ENCODE results near the gene HSPG2. TPM values are rescaled to one million over a fixed set of nuclear protein-coding genes. Genes with fewer than 3 reads are reported as not detected.

The HSPG2 gene
- total RNA-seq, 1 donor from 2014 or later = 1.7 TPM

DNA sequence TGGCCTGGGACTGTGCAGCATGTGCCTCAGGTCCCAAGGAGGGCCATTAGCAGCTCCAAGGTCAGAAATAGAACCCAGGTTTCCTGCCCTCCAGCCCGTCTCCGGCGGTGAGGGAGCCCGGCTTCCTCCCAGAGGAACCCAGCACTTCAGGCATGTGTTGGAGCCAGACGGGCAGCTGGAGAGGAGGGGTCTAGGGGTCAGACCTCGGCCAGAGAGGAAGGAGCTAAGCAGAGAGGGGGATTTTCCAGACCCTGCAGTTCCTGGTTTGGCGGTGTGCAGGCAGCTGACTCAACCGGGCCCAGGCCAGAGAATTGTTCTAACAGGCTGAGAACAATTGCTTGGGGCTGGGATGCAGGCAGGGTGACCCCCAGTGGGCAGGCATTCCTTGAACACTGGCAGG is 37.1 kb downstream of the HSPG2 start:
- CTCF ChIA-PET = interaction anchor here (0.9 kb wide), 1 partner anchor 10 kb away, joined by 4 read pairs; no protein-coding TSS in a partner anchor
- DNase-seq (no peak), ATAC-seq (ENCODE audit: low read depth) (no peak)
- H3K4me1 Mint-ChIP-seq = no peaks in the 10 kb centered on the region
- H3K9me3 Mint-ChIP-seq = no peaks in the 10 kb centered on the region
- H3K36me3 Mint-ChIP-seq (ENCODE audit: low read depth) = no peaks in the 10 kb centered on the region
- POLR2A ChIA-PET = no interaction called here
- intact Hi-C loops (cut with micrococcal nuclease) = no loop called here
- H3K27ac Mint-ChIP-seq = no peak overlapping the region
- TF ChIP-seq, protein P1, sequence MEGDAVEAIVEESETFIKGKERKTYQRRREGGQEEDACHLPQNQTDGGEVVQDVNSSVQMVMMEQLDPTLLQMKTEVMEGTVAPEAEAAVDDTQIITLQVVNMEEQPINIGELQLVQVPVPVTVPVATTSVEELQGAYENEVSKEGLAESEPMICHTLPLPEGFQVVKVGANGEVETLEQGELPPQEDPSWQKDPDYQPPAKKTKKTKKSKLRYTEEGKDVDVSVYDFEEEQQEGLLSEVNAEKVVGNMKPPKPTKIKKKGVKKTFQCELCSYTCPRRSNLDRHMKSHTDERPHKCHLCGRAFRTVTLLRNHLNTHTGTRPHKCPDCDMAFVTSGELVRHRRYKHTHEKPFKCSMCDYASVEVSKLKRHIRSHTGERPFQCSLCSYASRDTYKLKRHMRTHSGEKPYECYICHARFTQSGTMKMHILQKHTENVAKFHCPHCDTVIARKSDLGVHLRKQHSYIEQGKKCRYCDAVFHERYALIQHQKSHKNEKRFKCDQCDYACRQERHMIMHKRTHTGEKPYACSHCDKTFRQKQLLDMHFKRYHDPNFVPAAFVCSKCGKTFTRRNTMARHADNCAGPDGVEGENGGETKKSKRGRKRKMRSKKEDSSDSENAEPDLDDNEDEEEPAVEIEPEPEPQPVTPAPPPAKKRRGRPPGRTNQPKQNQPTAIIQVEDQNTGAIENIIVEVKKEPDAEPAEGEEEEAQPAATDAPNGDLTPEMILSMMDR (IDR thresholded peaks at IDR 0.05) = no peak
- peaks cover 9% of the 10 kb centered on the region for H3K27me3 Mint-ChIP-seq
- no peak overlapping the region for H3K4me3 Mint-ChIP-seq

GRCh38 chr1:21899267-21899810 is 37.8 kb downstream of the HSPG2 start:
- DNase-seq = no peak
- Mint-ChIP-seq H3K4me1 (no peaks in the 10 kb centered on the region), H3K36me3 (ENCODE audit: low read depth) (no peaks in the 10 kb centered on the region), H3K27me3 (peaks cover 9% of the 10 kb centered on the region), H3K27ac (no peak overlapping the region), H3K4me3 (no peak overlapping the region), H3K9me3 (no peaks in the 10 kb centered on the region)
- intact Hi-C loops (cut with micrococcal nuclease) = no loop called here
- TF ChIP-seq, protein P1 (IDR thresholded peaks at IDR 0.05) = no peak
- no peak for ATAC-seq (ENCODE audit: low read depth)
- ChIA-PET CTCF (no interaction called here), POLR2A (no interaction called here)

DNA sequence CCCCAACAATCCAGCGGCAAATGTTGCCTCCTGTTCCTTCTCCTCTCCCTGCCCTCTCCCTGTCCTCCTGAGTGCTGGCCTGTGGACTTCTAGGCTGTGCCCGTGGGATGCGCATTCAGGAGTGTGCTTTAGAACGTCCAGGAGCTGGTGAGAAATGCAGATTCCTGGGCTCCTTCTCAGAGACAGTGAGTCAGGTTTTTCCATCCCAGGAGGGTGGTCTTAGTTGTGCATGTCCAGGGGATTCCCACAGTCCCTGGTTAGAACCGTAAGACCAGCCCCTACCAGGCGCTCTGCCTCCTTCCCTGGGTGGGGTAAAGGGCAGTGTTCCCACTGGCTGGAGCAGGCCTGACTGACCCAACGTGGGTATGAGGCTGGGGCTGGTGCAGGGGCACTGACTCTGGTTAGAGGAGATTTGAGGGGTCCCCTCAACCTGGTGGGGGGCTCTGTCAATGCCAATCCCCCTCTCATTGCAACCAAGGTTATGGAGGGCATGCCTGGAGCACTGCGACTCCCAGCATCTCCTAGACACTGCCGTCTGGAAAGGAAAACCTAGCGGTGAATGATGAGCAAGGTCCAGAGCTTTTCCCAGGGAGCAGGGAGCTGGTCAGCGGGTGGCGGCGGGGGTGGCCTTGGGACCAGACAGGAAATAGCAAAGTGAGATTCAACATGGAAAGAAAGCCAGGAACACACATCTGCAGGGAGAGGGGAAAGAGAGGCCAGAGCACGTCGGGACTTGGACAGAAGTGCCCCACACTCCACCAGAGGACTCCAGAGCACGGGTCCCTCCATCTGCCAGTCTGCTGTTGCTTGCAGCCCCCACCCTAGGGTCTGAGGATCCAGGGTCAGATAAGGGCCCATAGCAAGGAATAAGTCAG is 38.5 kb downstream of the HSPG2 start:
- POLR2A ChIA-PET = no interaction called here
- no peaks in the 10 kb centered on the region for H3K9me3 Mint-ChIP-seq
- no peak overlapping the region for H3K4me3 Mint-ChIP-seq
- ATAC-seq (ENCODE audit: low read depth) (no peak), DNase-seq (no peak)
- peaks cover 6% of the 10 kb centered on the region for H3K27me3 Mint-ChIP-seq
- CTCF ChIA-PET = no interaction called here
- no peaks in the 10 kb centered on the region for H3K4me1 Mint-ChIP-seq
- TF ChIP-seq, protein P1 (IDR thresholded peaks at IDR 0.05) = no peak
- no peaks in the 10 kb centered on the region for H3K36me3 Mint-ChIP-seq (ENCODE audit: low read depth)
- H3K27ac Mint-ChIP-seq = no peak overlapping the region
- intact Hi-C loops (cut with micrococcal nuclease) = no loop called here

- ChIA-PET POLR2A (no interaction called here), CTCF (no interaction called here)
- Mint-ChIP-seq H3K27me3 (peaks cover 6% of the 10 kb centered on the region), H3K36me3 (ENCODE audit: low read depth) (no peaks in the 10 kb centered on the region), H3K4me1 (no peaks in the 10 kb centered on the region), H3K4me3 (no peak overlapping the region), H3K27ac (no peak overlapping the region), H3K9me3 (no peaks in the 10 kb centered on the region)
- DNase-seq (no peak), ATAC-seq (ENCODE audit: low read depth) (no peak)
- TF ChIP-seq, protein P1 (IDR thresholded peaks at IDR 0.05) = no peak
- intact Hi-C loops (cut with micrococcal nuclease) = no loop called here
Measured at GRCh38 chr1:21897844-21898243, 39.3 kb downstream of the HSPG2 start.

DNA sequence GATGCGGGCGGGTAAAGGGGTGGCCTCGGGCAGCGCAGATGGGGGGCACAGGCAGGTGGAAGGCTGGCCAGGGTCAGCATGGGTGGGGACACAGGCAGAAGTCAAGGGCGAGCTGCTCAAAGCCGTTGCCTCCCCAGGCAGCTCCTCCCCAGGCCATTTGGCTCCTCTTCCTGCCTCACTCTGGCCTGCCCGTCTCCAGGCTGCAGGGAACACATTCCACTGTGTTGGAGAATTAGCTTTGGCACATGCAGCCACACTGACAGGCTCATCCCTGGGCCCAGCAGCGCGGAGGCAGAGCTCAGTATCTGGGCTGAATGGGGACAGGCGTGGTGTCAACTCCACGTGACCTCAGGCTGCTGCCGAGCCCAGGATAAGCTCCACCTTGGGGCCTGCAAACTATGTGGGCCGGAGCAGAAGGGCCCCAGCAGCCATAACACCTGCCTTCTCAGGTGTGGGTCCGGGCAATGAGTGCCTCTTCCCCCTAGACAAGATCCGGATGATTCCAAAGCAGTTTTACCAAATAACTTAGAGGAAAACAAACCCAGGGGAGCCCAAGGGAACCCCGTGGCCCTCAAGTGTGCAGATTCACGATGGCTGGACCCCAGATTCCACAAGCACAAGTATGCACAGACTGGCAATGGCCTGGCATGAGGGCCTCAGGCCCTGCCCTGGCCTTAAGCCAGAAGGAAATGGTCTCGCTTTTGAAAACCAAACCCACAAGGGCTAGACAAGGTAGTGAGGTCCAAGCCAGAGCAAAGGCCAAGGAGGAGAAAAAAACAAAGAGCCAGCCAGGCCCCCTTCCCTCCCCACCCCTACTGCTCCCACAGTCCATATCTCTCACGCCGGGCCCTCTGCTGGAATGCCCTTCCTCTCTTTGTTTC is 40.2 kb downstream of the HSPG2 start:
- Mint-ChIP-seq H3K4me1 (no peaks in the 10 kb centered on the region), H3K9me3 (no peaks in the 10 kb centered on the region), H3K36me3 (ENCODE audit: low read depth) (no peaks in the 10 kb centered on the region), H3K27me3 (peaks cover 6% of the 10 kb centered on the region), H3K4me3 (no peak overlapping the region), H3K27ac (no peak overlapping the region)
- intact Hi-C loops (cut with micrococcal nuclease) = no loop called here
- no peak for ATAC-seq (ENCODE audit: low read depth)
- ChIA-PET POLR2A (no interaction called here), CTCF (interaction anchor here (0.6 kb wide), 1 partner anchor 105 kb away, joined by 3 read pairs; no protein-coding TSS in a partner anchor)
- TF ChIP-seq, protein P1 (IDR thresholded peaks at IDR 0.05) = no peak
- no peak for DNase-seq

Data from activated B cell treated with CpG ODN at 0.5 μM for 24 hours (primary cell).